DND-41 (cell line): ENCODE data around the gene VOPP1.

Experiments
- ATAC-seq: fragments of 200-7000 bp; cut with Tn5 transposase; 3 replicates; pipeline ENCODE4 v1.9.1; 2021; ENCODE audit warnings: low read depth; ENCODE audit not compliant: insufficient read depth
- DNase-seq: peaks from one replicate; pipeline ENCODE4 v3.0.0-alpha.2; 2020
- H2AFZ ChIP-seq: 2 replicates; pipeline ENCODE4 v1.6.0; 2012; ENCODE audit warnings: low read depth, low read length
- H3K27ac ChIP-seq: 2 replicates; pipeline ENCODE4 v1.5.1; 2012; ENCODE audit warnings: low read length, inconsistent platforms
- H3K27me3 ChIP-seq: fragments of 200-600 bp; sonication (generic); 2 replicates; pipeline ENCODE4 v1.6.0; 2012; ENCODE audit warnings: low read length, mild to moderate bottlenecking, inconsistent platforms; ENCODE audit not compliant: insufficient read depth, poor library complexity
- H3K36me3 ChIP-seq: 2 replicates; pipeline ENCODE4 v1.5.1; 2012; ENCODE audit warnings: low read length, inconsistent platforms; ENCODE audit not compliant: insufficient read depth
- H3K4me1 ChIP-seq: 2 replicates; pipeline ENCODE4 v1.5.1; 2012; ENCODE audit warnings: mild to moderate bottlenecking, low read length; ENCODE audit not compliant: insufficient read depth
- H3K4me2 ChIP-seq: 2 replicates; pipeline ENCODE4 v1.6.0; 2012; ENCODE audit warnings: mild to moderate bottlenecking, moderate library complexity, low read length, inconsistent platforms; ENCODE audit not compliant: insufficient read depth
- H3K4me3 ChIP-seq, 2 experiments: fragments of 200-600 bp in 1 of 2; shearing (Covaris generic) in 1 of 2; 2 replicates each; pipeline ENCODE4 v1.5.1; 2012 to 2016; ENCODE audit warnings: inconsistent platforms in 2 of 2, low read length in 2 of 2, mild to moderate bottlenecking in 2 of 2, low read depth in 1 of 2, moderate library complexity in 1 of 2
- H3K79me2 ChIP-seq: 2 replicates; pipeline ENCODE4 v1.6.0; 2012; ENCODE audit warnings: low read length, inconsistent platforms; ENCODE audit not compliant: insufficient read depth
- H3K9ac ChIP-seq: 2 replicates; pipeline ENCODE4 v1.6.0; 2012; ENCODE audit warnings: low read depth, mild to moderate bottlenecking, inconsistent platforms, low read length, moderate library complexity
- H3K9me3 ChIP-seq: 2 replicates; pipeline ENCODE4 v1.5.1; 2012; ENCODE audit warnings: low read length, moderate library complexity, mild to moderate bottlenecking, inconsistent platforms; ENCODE audit not compliant: insufficient read depth, severe bottlenecking
- H4K20me1 ChIP-seq: 2 replicates; pipeline ENCODE4 v1.6.0; 2012; ENCODE audit warnings: low read length; ENCODE audit not compliant: insufficient read depth
- CTCF ChIP-seq: IDR thresholded peaks from 2 replicates; pipeline ENCODE4 v1.5.1; 2012; ENCODE audit warnings: borderline replicate concordance, low read length, moderate library complexity, mild to moderate bottlenecking; ENCODE audit not compliant: poor library complexity, severe bottlenecking; ENCODE audit errors: extremely low read depth
- EZH2 ChIP-seq: IDR thresholded peaks from 3 replicates; pipeline ENCODE4 v1.6.1; 2012; ENCODE audit warnings: borderline replicate concordance, low read depth, mild to moderate bottlenecking, moderate library complexity, low read length, inconsistent platforms; ENCODE audit not compliant: severe bottlenecking

VOPP1 gene

GRCh38 chr7:55497521-55497920 lies 74.8 kb downstream of the VOPP1 start:
- no peak overlapping the region for H2AFZ ChIP-seq
- no peaks in the 10 kb centered on the region for H3K27me3 ChIP-seq
- H4K20me1 ChIP-seq, result peaks cover 62% of the 10 kb centered on the region
- H3K4me3 ChIP-seq, result no peak overlapping the region
- no peak overlapping the region for H3K4me2 ChIP-seq
- DNase-seq, result no peak
- peaks cover 55% of the 10 kb centered on the region for H3K79me2 ChIP-seq
- H3K9ac ChIP-seq, result no peak overlapping the region
- peaks cover 74% of the 10 kb centered on the region for H3K36me3 ChIP-seq
- no peak overlapping the region for H3K27ac ChIP-seq
- no peaks in the 10 kb centered on the region for H3K4me1 ChIP-seq
- ATAC-seq, result no peak
- TF ChIP-seq EZH2, result no peak
- TF ChIP-seq CTCF, result no peak
- no peaks in the 10 kb centered on the region for H3K9me3 ChIP-seq

DNA sequence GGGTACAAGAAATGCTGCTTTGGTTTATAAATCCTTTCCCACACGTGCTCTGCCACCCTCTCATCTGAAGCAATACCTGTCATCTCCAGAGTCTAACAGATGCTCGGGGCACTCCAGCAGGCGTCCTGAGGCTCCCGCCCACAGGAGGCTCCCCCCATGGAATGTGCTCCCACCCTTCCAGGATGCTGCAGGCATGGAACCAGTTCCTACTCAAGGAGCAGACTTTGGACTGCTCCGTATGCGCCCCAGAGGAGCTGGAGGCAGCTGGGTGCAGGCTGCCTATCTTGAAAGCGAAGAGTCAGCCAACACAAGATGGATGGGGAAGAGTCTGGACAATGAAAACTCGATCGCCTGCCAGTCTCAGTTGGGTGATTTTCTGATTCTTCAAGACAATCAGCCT lies 75.4 kb downstream of the VOPP1 start:
- TF ChIP-seq CTCF (no peak), EZH2 (no peak)
- H3K36me3 ChIP-seq, result peaks cover 77% of the 10 kb centered on the region
- peaks cover 48% of the 10 kb centered on the region for H3K79me2 ChIP-seq

DNA sequence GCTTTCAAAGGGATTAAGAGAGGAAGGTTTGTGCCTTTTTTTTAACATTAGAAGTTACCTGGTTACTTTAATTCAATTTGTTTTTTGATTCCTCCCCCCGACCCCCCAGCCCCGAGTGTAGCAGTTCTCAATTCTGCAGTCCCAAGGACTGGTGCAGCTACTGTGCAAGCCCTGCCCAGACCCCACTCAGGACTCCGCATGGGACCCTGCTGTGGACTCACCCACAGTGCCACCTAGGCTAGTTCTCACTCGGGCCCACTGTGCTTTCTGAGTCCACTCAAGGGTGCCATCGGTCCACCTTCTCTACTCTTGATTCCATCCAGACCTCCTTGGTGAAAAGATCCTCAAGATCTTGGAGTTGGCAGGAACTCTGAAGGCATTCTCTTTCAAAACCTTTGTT lies 77.4 kb downstream of the VOPP1 start:
- no peak for DNase-seq
- no peak overlapping the region for H3K4me2 ChIP-seq
- no peaks in the 10 kb centered on the region for H3K27me3 ChIP-seq
- peaks cover 82% of the 10 kb centered on the region for H3K36me3 ChIP-seq
- peaks cover 44% of the 10 kb centered on the region for H4K20me1 ChIP-seq
- no peak overlapping the region for H3K27ac ChIP-seq
- no peak overlapping the region for H3K4me3 ChIP-seq
- no peak overlapping the region for H2AFZ ChIP-seq
- ATAC-seq, result no peak
- TF ChIP-seq CTCF (no peak), EZH2 (no peak)
- H3K4me1 ChIP-seq, result no peaks in the 10 kb centered on the region
- H3K79me2 ChIP-seq, result peaks cover 33% of the 10 kb centered on the region
- no peaks in the 10 kb centered on the region for H3K9me3 ChIP-seq
- no peak overlapping the region for H3K9ac ChIP-seq

More for the DNA sequence above, 75.4 kb downstream of the VOPP1 start:
- H3K9ac ChIP-seq, result no peak overlapping the region
- no peaks in the 10 kb centered on the region for H3K9me3 ChIP-seq
- H3K4me1 ChIP-seq, result no peaks in the 10 kb centered on the region
- no peak overlapping the region for H3K4me2 ChIP-seq
- H3K27me3 ChIP-seq, result no peaks in the 10 kb centered on the region
- ATAC-seq (no peak), DNase-seq (no peak)
- H2AFZ ChIP-seq, result no peak overlapping the region
- H4K20me1 ChIP-seq, result peaks cover 56% of the 10 kb centered on the region
- no peak overlapping the region for H3K27ac ChIP-seq
- no peak overlapping the region for H3K4me3 ChIP-seq

DNA sequence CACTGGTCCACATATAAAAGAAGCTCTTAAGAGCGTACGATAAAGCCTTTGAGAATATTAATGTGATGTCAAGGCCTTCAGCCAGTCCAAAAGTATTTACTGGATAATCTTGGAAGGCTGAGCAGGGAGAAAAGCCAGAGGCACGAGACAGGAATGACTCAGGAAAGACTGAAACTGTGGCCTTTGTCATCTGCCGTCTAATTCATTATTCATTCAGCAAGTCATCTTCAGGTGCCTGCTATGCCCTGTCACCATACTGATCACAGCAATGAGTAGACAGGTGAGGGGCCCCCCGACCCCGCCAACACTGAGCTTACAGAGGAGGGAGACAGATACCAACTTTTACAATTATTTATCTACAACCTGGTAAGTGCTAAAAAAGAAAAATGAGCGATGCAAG lies 78.9 kb downstream of the VOPP1 start:
- DNase-seq (no peak), ATAC-seq (no peak)
- Histone ChIP-seq H3K79me2 (peaks cover 25% of the 10 kb centered on the region), H2AFZ (no peak overlapping the region), H3K4me2 (no peak overlapping the region), H4K20me1 (peaks cover 45% of the 10 kb centered on the region), H3K36me3 (peaks cover 88% of the 10 kb centered on the region), H3K4me1 (no peaks in the 10 kb centered on the region), H3K27me3 (no peaks in the 10 kb centered on the region), H3K4me3 (no peak overlapping the region), H3K9me3 (no peaks in the 10 kb centered on the region), H3K9ac (no peak overlapping the region), H3K27ac (no peak overlapping the region)
- TF ChIP-seq EZH2 (no peak), CTCF (no peak)
